IPS-18a (cell line): ENCODE measurements around the gene ZFAND6.
"Not testable (repeated sequence)": the region's sequence is repeated elsewhere in the genome, so short reads cannot be mapped to it uniquely, and the experiment has no call there.

Experiments used
- H3K27ac ChIP-seq: one replicate; pipeline ENCODE4 v1.5.1; 2013; ENCODE audit warnings: low read length
- H3K27me3 ChIP-seq: one replicate; pipeline ENCODE4 v1.6.1; 2013; ENCODE audit warnings: mild to moderate bottlenecking, low read length; ENCODE audit not compliant: control insufficient read depth, insufficient read depth
- H3K36me3 ChIP-seq: one replicate; pipeline ENCODE4 v1.6.1; 2013; ENCODE audit warnings: low read depth, low read length; ENCODE audit not compliant: control insufficient read depth
- H3K4me1 ChIP-seq: one replicate; pipeline ENCODE4 v1.6.1; 2013; ENCODE audit warnings: low read depth, low read length; ENCODE audit not compliant: control insufficient read depth
- H3K4me3 ChIP-seq: one replicate; pipeline ENCODE4 v1.5.1; 2013; ENCODE audit warnings: low read length
- H3K9ac ChIP-seq: one replicate; pipeline ENCODE4 v1.6.1; 2013; ENCODE audit warnings: mild to moderate bottlenecking, low read length, moderate library complexity
- H3K9me3 ChIP-seq: one replicate; pipeline ENCODE4 v1.6.1; 2013; ENCODE audit warnings: low read depth, low read length; ENCODE audit not compliant: control insufficient read depth

The ZFAND6 gene

GRCh38 chr15:80121546-80121945 is 62.1 kb downstream of the ZFAND6 start:
- peaks cover 17% of the 10 kb centered on the region for H3K36me3 ChIP-seq
- no peaks in the 10 kb centered on the region for H3K4me1 ChIP-seq
- no peaks in the 10 kb centered on the region for H3K9me3 ChIP-seq
- no peak overlapping the region for H3K9ac ChIP-seq
- no peak overlapping the region for H3K27ac ChIP-seq
- no peak overlapping the region for H3K4me3 ChIP-seq
- H3K27me3 ChIP-seq: no peaks in the 10 kb centered on the region

- no peak overlapping the region for H3K4me3 ChIP-seq
- no peaks in the 10 kb centered on the region for H3K9me3 ChIP-seq
- no peak overlapping the region for H3K27ac ChIP-seq
- peaks cover 17% of the 10 kb centered on the region for H3K36me3 ChIP-seq
- H3K4me1 ChIP-seq: no peaks in the 10 kb centered on the region
- H3K27me3 ChIP-seq: no peaks in the 10 kb centered on the region
- no peak overlapping the region for H3K9ac ChIP-seq
Observed at GRCh38 chr15:80123034-80123433, 63.6 kb downstream of the ZFAND6 start.

GRCh38 chr15:80127253-80127652 is 67.8 kb downstream of the ZFAND6 start:
- not testable (repeated sequence) for H3K4me3 ChIP-seq, H3K4me1 ChIP-seq, H3K27ac ChIP-seq, H3K9me3 ChIP-seq, H3K9ac ChIP-seq, H3K27me3 ChIP-seq
- H3K36me3 ChIP-seq: peaks cover 31% of the 10 kb centered on the region

GRCh38 chr15:80127911-80128310 is 68.4 kb downstream of the ZFAND6 start:
- H3K36me3 ChIP-seq: peaks cover 30% of the 10 kb centered on the region
- H3K4me3 ChIP-seq: no peak overlapping the region
- no peaks in the 10 kb centered on the region for H3K4me1 ChIP-seq
- H3K9me3 ChIP-seq: no peaks in the 10 kb centered on the region
- H3K27ac ChIP-seq: no peak overlapping the region
- H3K9ac ChIP-seq: no peak overlapping the region
- no peaks in the 10 kb centered on the region for H3K27me3 ChIP-seq

GRCh38 chr15:80132382-80132781 is 72.9 kb downstream of the ZFAND6 start:
- Histone ChIP-seq H3K27ac (no peak overlapping the region), H3K4me3 (no peak overlapping the region), H3K36me3 (peaks cover 40% of the 10 kb centered on the region), H3K9me3 (no peaks in the 10 kb centered on the region), H3K27me3 (no peaks in the 10 kb centered on the region), H3K9ac (no peak overlapping the region), H3K4me1 (no peaks in the 10 kb centered on the region)

GRCh38 chr15:80136854-80137253 is 77.4 kb downstream of the ZFAND6 start:
- no peaks in the 10 kb centered on the region for H3K9me3 ChIP-seq
- H3K27me3 ChIP-seq: no peaks in the 10 kb centered on the region
- H3K4me3 ChIP-seq: no peak overlapping the region
- H3K27ac ChIP-seq: no peak overlapping the region
- peaks cover 26% of the 10 kb centered on the region for H3K36me3 ChIP-seq
- no peak overlapping the region for H3K9ac ChIP-seq
- H3K4me1 ChIP-seq: no peaks in the 10 kb centered on the region

GRCh38 chr15:80138961-80139360 is 79.5 kb downstream of the ZFAND6 start:
- Histone ChIP-seq H3K27me3 (no peaks in the 10 kb centered on the region), H3K36me3 (peaks cover 21% of the 10 kb centered on the region), H3K4me3 (no peak overlapping the region), H3K4me1 (no peaks in the 10 kb centered on the region), H3K27ac (no peak overlapping the region), H3K9ac (no peak overlapping the region), H3K9me3 (no peaks in the 10 kb centered on the region)

GRCh38 chr15:80140909-80141308 is 81.4 kb downstream of the ZFAND6 start:
- no peak overlapping the region for H3K4me3 ChIP-seq
- no peaks in the 10 kb centered on the region for H3K9me3 ChIP-seq
- peaks cover 9% of the 10 kb centered on the region for H3K36me3 ChIP-seq
- no peaks in the 10 kb centered on the region for H3K4me1 ChIP-seq
- no peaks in the 10 kb centered on the region for H3K27me3 ChIP-seq
- H3K9ac ChIP-seq: no peak overlapping the region
- H3K27ac ChIP-seq: no peak overlapping the region

- no peak overlapping the region for H3K27ac ChIP-seq
- no peak overlapping the region for H3K9ac ChIP-seq
- H3K4me3 ChIP-seq: no peak overlapping the region
- H3K36me3 ChIP-seq: peaks cover 3% of the 10 kb centered on the region
- no peaks in the 10 kb centered on the region for H3K4me1 ChIP-seq
- H3K9me3 ChIP-seq: no peaks in the 10 kb centered on the region
- H3K27me3 ChIP-seq: no peaks in the 10 kb centered on the region
Observed at GRCh38 chr15:80141916-80142598, 82.6 kb downstream of the ZFAND6 start.

GRCh38 chr15:80142646-80143045 is 83.2 kb downstream of the ZFAND6 start:
- H3K27me3 ChIP-seq: no peaks in the 10 kb centered on the region
- no peaks in the 10 kb centered on the region for H3K9me3 ChIP-seq
- H3K27ac ChIP-seq: no peak overlapping the region
- no peak overlapping the region for H3K4me3 ChIP-seq
- H3K9ac ChIP-seq: no peak overlapping the region
- H3K36me3 ChIP-seq: no peaks in the 10 kb centered on the region
- H3K4me1 ChIP-seq: no peaks in the 10 kb centered on the region

GRCh38 chr15:80151148-80151547 is 91.7 kb downstream of the ZFAND6 start:
- Histone ChIP-seq H3K9ac (no peak overlapping the region), H3K27ac (no peak overlapping the region)

GRCh38 chr15:80151576-80151975 is 92.1 kb downstream of the ZFAND6 start:
- peaks cover 6% of the 10 kb centered on the region for H3K27me3 ChIP-seq
- H3K9me3 ChIP-seq: no peaks in the 10 kb centered on the region
- H3K36me3 ChIP-seq: no peaks in the 10 kb centered on the region
- peak overlapping the region; percentile 8 for H3K9ac ChIP-seq
- H3K27ac ChIP-seq: no peak overlapping the region
- H3K4me3 ChIP-seq: peak overlapping the region; percentile 61
- peaks cover 6% of the 10 kb centered on the region for H3K4me1 ChIP-seq

More at GRCh38 chr15:80151148-80151547, 91.7 kb downstream of the ZFAND6 start:
- H3K27me3 ChIP-seq: peaks cover 6% of the 10 kb centered on the region
- H3K9me3 ChIP-seq: no peaks in the 10 kb centered on the region
- peaks cover 6% of the 10 kb centered on the region for H3K4me1 ChIP-seq
- H3K4me3 ChIP-seq: no peak overlapping the region
- no peaks in the 10 kb centered on the region for H3K36me3 ChIP-seq
